ENCODE results near the gene RTF1. TPM values are rescaled to one million over a fixed set of nuclear protein-coding genes. Genes with fewer than 3 reads are reported as not detected.

The RTF1 gene
- polyA plus RNA-seq, 3 donors = 7.7 to 22.9 (median 16.3) TPM

GRCh38 chr15:41499109-41499851, 82.4 kb downstream of the RTF1 start:
- no peak overlapping the region for H3K27ac ChIP-seq (ENCODE audit: low read depth, low read length)
- 91 to 95% (median 93%) methylated on average over 6 of the region's 6 CpGs for WGBS, 3 donors

- 5 to 39% (median 10%) methylated on average over 53 to 56 of the region's 56 CpGs for WGBS, 3 donors
- H3K27ac ChIP-seq (ENCODE audit: low read depth, low read length) = no peak overlapping the region
These were observed 84.5 kb downstream of the RTF1 start for GRCh38 chr15:41501191-41501917.

- 4 to 44% (median 5%) methylated on average over 48 to 64 of the region's 64 CpGs for WGBS, 3 donors
- H3K27ac ChIP-seq (ENCODE audit: low read depth, low read length) = no peak overlapping the region
These were observed 85.3 kb downstream of the RTF1 start for GRCh38 chr15:41501931-41502794.

GRCh38 chr15:41502795-41503668, 86.1 kb downstream of the RTF1 start:
- WGBS, 3 donors = 13 to 49% (median 15%) methylated on average over 49 to 54 of the region's 54 CpGs
- no peak overlapping the region for H3K27ac ChIP-seq (ENCODE audit: low read depth, low read length)

GRCh38 chr15:41503669-41504010, 86.7 kb downstream of the RTF1 start:
- WGBS, 3 donors = 52 to 89% (median 58%) methylated on average over 5 of the region's 5 CpGs

GRCh38 chr15:41504751-41505492, 88.0 kb downstream of the RTF1 start:
- no peak overlapping the region for H3K27ac ChIP-seq (ENCODE audit: low read depth, low read length)
- 94% methylated on average over 13 of the region's 13 CpGs for WGBS, 3 donors

More at GRCh38 chr15:41503669-41504010, 86.7 kb downstream of the RTF1 start:
- H3K27ac ChIP-seq (ENCODE audit: low read depth, low read length) = no peak overlapping the region

GRCh38 chr15:41505776-41506175, 88.9 kb downstream of the RTF1 start:
- 91 to 96% (median 94%) methylated on average over 4 of the region's 4 CpGs for WGBS, 3 donors

GRCh38 chr15:41506796-41507341, 90.0 kb downstream of the RTF1 start:
- 72 to 81% (median 74%) methylated on average over 10 of the region's 10 CpGs for WGBS, 3 donors

More at GRCh38 chr15:41505776-41506175, 88.9 kb downstream of the RTF1 start:
- no peak overlapping the region for H3K27ac ChIP-seq (ENCODE audit: low read depth, low read length)

GRCh38 chr15:41507820-41508290, 91.0 kb downstream of the RTF1 start:
- 42 to 89% (median 85%) methylated on average over 7 of the region's 7 CpGs for WGBS, 3 donors

More at GRCh38 chr15:41506796-41507341, 90.0 kb downstream of the RTF1 start:
- no peak overlapping the region for H3K27ac ChIP-seq (ENCODE audit: low read depth, low read length)

GRCh38 chr15:41510728-41511127, 93.8 kb downstream of the RTF1 start:
- H3K27ac ChIP-seq (ENCODE audit: low read depth, low read length) = no peak overlapping the region
- 79 to 86% (median 84%) methylated on average over 7 of the region's 7 CpGs for WGBS, 3 donors

More at GRCh38 chr15:41507820-41508290, 91.0 kb downstream of the RTF1 start:
- H3K27ac ChIP-seq (ENCODE audit: low read depth, low read length) = no peak overlapping the region

GRCh38 chr15:41511331-41511898, 94.5 kb downstream of the RTF1 start:
- no peak overlapping the region for H3K27ac ChIP-seq (ENCODE audit: low read depth, low read length)
- 3 to 14% (median 11%) methylated on average over 40 to 56 of the region's 56 CpGs for WGBS, 3 donors

GRCh38 chr15:41511899-41512369, 95.0 kb downstream of the RTF1 start:
- H3K27ac ChIP-seq (ENCODE audit: low read depth, low read length) = no peak overlapping the region
- WGBS, 3 donors = 1 to 3% (median 2%) methylated on average over 33 to 49 of the region's 49 CpGs

GRCh38 chr15:41512512-41512939, 95.6 kb downstream of the RTF1 start:
- no peak overlapping the region for H3K27ac ChIP-seq (ENCODE audit: low read depth, low read length)
- WGBS, 3 donors = 6 to 8% (median 7%) methylated on average over 33 of the region's 33 CpGs

GRCh38 chr15:41512940-41513505, 96.1 kb downstream of the RTF1 start:
- H3K27ac ChIP-seq (ENCODE audit: low read depth, low read length) = no peak overlapping the region
- 1 to 5% (median 2%) methylated on average over 39 to 40 of the region's 40 CpGs for WGBS, 3 donors

GRCh38 chr15:41513506-41514227, 96.8 kb downstream of the RTF1 start, which contains the start of gene LTK:
Gene LTK, minus strand, starts transcription at chr15:41513827. Its CDS starts 118 bp downstream, at chr15:41513709.
- no peak within 1 kb of the TSS for H3K27ac ChIP-seq (ENCODE audit: low read depth, low read length)
- WGBS, 3 donors = 8 to 30% (median 8%) methylated on average over 33 of the region's 33 CpGs
